ENCODE measurements around the gene C1QTNF5.

The C1QTNF5 gene

DNA sequence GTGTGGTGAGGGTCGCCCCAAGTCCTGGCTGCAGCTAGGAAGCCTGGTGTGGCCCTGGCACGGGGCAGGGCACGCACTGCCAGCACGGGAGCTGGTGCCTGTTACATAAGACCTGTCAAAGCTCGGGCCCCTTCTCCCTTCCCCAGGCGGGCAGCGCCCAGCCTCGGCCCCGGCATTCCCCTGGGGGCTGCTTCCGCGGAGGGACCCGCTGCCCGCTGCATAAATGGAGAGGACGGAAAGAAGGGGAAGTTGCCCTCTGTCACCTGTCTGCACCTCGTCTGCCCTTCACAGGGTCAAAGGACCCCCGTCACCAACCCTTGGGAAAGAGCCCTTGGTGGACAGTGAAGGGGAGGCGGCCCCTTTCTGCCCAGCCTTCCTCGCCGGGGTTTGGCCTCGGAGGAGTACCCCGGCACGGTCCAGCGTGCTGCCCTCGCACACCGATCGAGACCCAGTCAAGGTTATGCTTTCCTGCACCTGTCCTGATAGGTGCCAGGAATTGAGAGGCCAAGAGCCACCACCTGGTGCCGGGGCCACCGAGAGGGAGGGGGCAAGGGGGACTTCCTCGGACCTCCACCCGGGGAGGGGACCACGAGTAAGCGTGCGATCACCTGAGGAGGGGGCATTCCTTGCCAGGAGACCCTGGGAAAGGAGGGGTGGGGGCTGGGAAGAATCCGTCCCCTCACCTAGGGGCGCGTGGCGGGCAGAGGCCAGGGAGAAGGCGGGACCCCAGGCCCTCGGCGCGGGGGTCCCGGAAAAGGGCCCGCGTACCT, 22.6 kb upstream of the C1QTNF5 start:
- peaks cover 2 to 63% (median 24%) of the 10 kb centered on the region in 3 experiments for H3K27me3 ChIP-seq (ENCODE audit: control insufficient read depth in 3 of 3, insufficient read depth in 3 of 3, low read depth in 1 of 3, low read length in 3 of 3)
- peak overlapping the region; percentile 51 for H2BK12ac ChIP-seq (ENCODE audit: low read length)
- peak overlapping the region; percentile 84 for H2AFZ ChIP-seq (ENCODE audit: low read length)
- H3K36me3 ChIP-seq (replicated peaks in 1 of 2; ENCODE audit: control insufficient read depth in 2 of 2, insufficient read depth in 2 of 2, low read length in 2 of 2), result no peaks in the 10 kb centered on the region
- no peak overlapping the region for H3K14ac ChIP-seq (ENCODE audit: low read length)
- peaks cover 3 to 4% of the 10 kb centered on the region in 2 donors for H3K9me3 ChIP-seq (replicated peaks in 1 of 2; ENCODE audit: control insufficient read depth in 2 of 2, insufficient read depth in 1 of 2, low read depth in 1 of 2, low read length in 2 of 2)
- H3K23ac ChIP-seq (ENCODE audit: low read depth, low read length, poor library complexity), result peak overlapping the region; percentile 38
- peak overlapping the region; percentile 52 for H3K9ac ChIP-seq (ENCODE audit: low read depth, low read length, poor library complexity)
- no peak overlapping the region for H2BK120ac ChIP-seq (ENCODE audit: low read depth, low read length)
- peak overlapping the region; percentile 67 for H3K18ac ChIP-seq (ENCODE audit: low read length)
- H2BK15ac ChIP-seq (ENCODE audit: low read length), result peak overlapping the region; percentile 50
- H3K4me2 ChIP-seq (ENCODE audit: insufficient read depth, low read length, poor library complexity, severe bottlenecking), result peak overlapping the region; percentile 79
- DNase-seq (ENCODE audit: low spot score), result no peak
- no peak overlapping the region for H4K8ac ChIP-seq (ENCODE audit: low read depth, low read length)
- H3K4me3 ChIP-seq (ENCODE audit: low read length in 2 of 2), result peak overlapping the region; percentile 10 to 78
- H3K79me1 ChIP-seq (ENCODE audit: low read depth, low read length), result no peaks in the 10 kb centered on the region
- no CpG with 5 or more reads among the region's 44 CpGs for WGBS, 2 donors (ENCODE audit: extremely low coverage in 2 of 2, insufficient read length in 2 of 2, insufficient replicate concordance in 1 of 2)
- H3K27ac ChIP-seq (replicated peaks; ENCODE audit: low read length), result no peak overlapping the region
- H2AK5ac ChIP-seq (ENCODE audit: low read depth, low read length), result peak overlapping the region; percentile 91
- H3K4ac ChIP-seq (ENCODE audit: low read length), result no peak overlapping the region
- peaks cover 15 to 21% of the 10 kb centered on the region in 2 donors for H3K4me1 ChIP-seq (ENCODE audit: control insufficient read depth in 2 of 2, insufficient read depth in 1 of 2, low read depth in 1 of 2, low read length in 2 of 2)
- no peak overlapping the region for H2BK5ac ChIP-seq (ENCODE audit: low read length)
- no peak overlapping the region for H4K91ac ChIP-seq (ENCODE audit: low read depth, low read length, poor library complexity)

DNA sequence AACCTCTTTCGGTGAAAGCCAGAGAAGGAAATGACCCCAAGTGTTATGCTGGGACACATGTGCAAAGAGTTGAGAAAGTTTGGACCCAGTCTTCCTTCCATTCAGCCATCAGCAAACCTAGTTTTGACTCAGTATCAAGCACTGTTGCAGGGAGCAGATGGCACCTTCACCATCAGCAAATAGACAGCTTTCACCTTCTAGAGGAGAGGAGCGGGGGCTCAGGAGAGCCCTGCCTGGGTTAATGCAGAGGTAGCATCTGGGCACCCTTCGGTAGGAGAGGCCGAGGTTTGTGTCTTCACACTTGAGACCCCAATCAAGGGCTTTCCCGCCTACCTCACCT, 22.0 kb upstream of the C1QTNF5 start:
- H3K9ac ChIP-seq (ENCODE audit: low read depth, low read length, poor library complexity), result no peak overlapping the region
- WGBS, 2 donors (ENCODE audit: extremely low coverage in 2 of 2, insufficient read length in 2 of 2, insufficient replicate concordance in 1 of 2), result no CpG with 5 or more reads among the region's 5 CpGs

GRCh38 chr11:119361941-119362725, 21.4 kb upstream of the C1QTNF5 start:
- Histone ChIP-seq H3K27ac (replicated peaks; ENCODE audit: low read length) (no peak overlapping the region), H3K36me3 (replicated peaks in 1 of 2; ENCODE audit: control insufficient read depth in 2 of 2, insufficient read depth in 2 of 2, low read length in 2 of 2) (peaks cover 0 to 2% of the 10 kb centered on the region in 2 donors), H3K4me3 (ENCODE audit: low read length in 2 of 2) (no peak overlapping the region), H3K18ac (ENCODE audit: low read length) (no peak overlapping the region), H3K14ac (ENCODE audit: low read length) (no peak overlapping the region), H3K4ac (ENCODE audit: low read length) (no peak overlapping the region), H3K9me3 (replicated peaks in 1 of 2; ENCODE audit: control insufficient read depth in 2 of 2, insufficient read depth in 1 of 2, low read depth in 1 of 2, low read length in 2 of 2) (peaks cover 3 to 4% of the 10 kb centered on the region in 2 donors), H3K27me3 (ENCODE audit: control insufficient read depth in 3 of 3, insufficient read depth in 3 of 3, low read depth in 1 of 3, low read length in 3 of 3) (peaks cover 2 to 56% (median 24%) of the 10 kb centered on the region in 3 experiments), H2BK5ac (ENCODE audit: low read length) (no peak overlapping the region), H3K4me2 (ENCODE audit: insufficient read depth, low read length, poor library complexity, severe bottlenecking) (no peak overlapping the region), H2BK15ac (ENCODE audit: low read length) (no peak overlapping the region), H4K91ac (ENCODE audit: low read depth, low read length, poor library complexity) (no peak overlapping the region), H3K23ac (ENCODE audit: low read depth, low read length, poor library complexity) (no peak overlapping the region), H2BK120ac (ENCODE audit: low read depth, low read length) (no peak overlapping the region), H4K8ac (ENCODE audit: low read depth, low read length) (no peak overlapping the region), H2BK12ac (ENCODE audit: low read length) (no peak overlapping the region), H3K79me1 (ENCODE audit: low read depth, low read length) (no peaks in the 10 kb centered on the region), H2AFZ (ENCODE audit: low read length) (no peak overlapping the region), H2AK5ac (ENCODE audit: low read depth, low read length) (no peak overlapping the region), H3K4me1 (ENCODE audit: control insufficient read depth in 2 of 2, insufficient read depth in 1 of 2, low read depth in 1 of 2, low read length in 2 of 2) (peaks cover 11 to 19% of the 10 kb centered on the region in 2 donors), H3K9ac (ENCODE audit: low read depth, low read length, poor library complexity) (no peak overlapping the region)
- no CpG with 5 or more reads among the region's 11 CpGs for WGBS, 2 donors (ENCODE audit: extremely low coverage in 2 of 2, insufficient read length in 2 of 2, insufficient replicate concordance in 1 of 2)
- no peak for DNase-seq (ENCODE audit: low spot score)

More for the DNA sequence above, 22.0 kb upstream of the C1QTNF5 start:
- Histone ChIP-seq H3K18ac (ENCODE audit: low read length) (peak overlapping the region; percentile 67), H2BK120ac (ENCODE audit: low read depth, low read length) (no peak overlapping the region), H3K4me2 (ENCODE audit: insufficient read depth, low read length, poor library complexity, severe bottlenecking) (no peak overlapping the region), H2BK15ac (ENCODE audit: low read length) (no peak overlapping the region), H3K36me3 (replicated peaks in 1 of 2; ENCODE audit: control insufficient read depth in 2 of 2, insufficient read depth in 2 of 2, low read length in 2 of 2) (peaks cover 0 to 2% of the 10 kb centered on the region in 2 donors), H4K91ac (ENCODE audit: low read depth, low read length, poor library complexity) (no peak overlapping the region), H2AFZ (ENCODE audit: low read length) (no peak overlapping the region), H2AK5ac (ENCODE audit: low read depth, low read length) (peak overlapping the region; percentile 91), H3K14ac (ENCODE audit: low read length) (no peak overlapping the region), H3K27me3 (ENCODE audit: control insufficient read depth in 3 of 3, insufficient read depth in 3 of 3, low read depth in 1 of 3, low read length in 3 of 3) (peaks cover 2 to 57% (median 24%) of the 10 kb centered on the region in 3 experiments), H3K9me3 (replicated peaks in 1 of 2; ENCODE audit: control insufficient read depth in 2 of 2, insufficient read depth in 1 of 2, low read depth in 1 of 2, low read length in 2 of 2) (peaks cover 3 to 4% of the 10 kb centered on the region in 2 donors), H3K23ac (ENCODE audit: low read depth, low read length, poor library complexity) (no peak overlapping the region), H2BK5ac (ENCODE audit: low read length) (no peak overlapping the region), H3K4me1 (ENCODE audit: control insufficient read depth in 2 of 2, insufficient read depth in 1 of 2, low read depth in 1 of 2, low read length in 2 of 2) (peaks cover 11 to 19% of the 10 kb centered on the region in 2 donors), H2BK12ac (ENCODE audit: low read length) (peak overlapping the region; percentile 51), H3K79me1 (ENCODE audit: low read depth, low read length) (no peaks in the 10 kb centered on the region), H3K4me3 (ENCODE audit: low read length in 2 of 2) (no peak overlapping the region), H3K4ac (ENCODE audit: low read length) (no peak overlapping the region), H4K8ac (ENCODE audit: low read depth, low read length) (no peak overlapping the region), H3K27ac (replicated peaks; ENCODE audit: low read length) (no peak overlapping the region)
- no peak for DNase-seq (ENCODE audit: low spot score)
